ENCODE data around the gene UCHL5. TPM values are rescaled to one million over a fixed set of nuclear protein-coding genes. Genes with fewer than 3 reads are reported as not detected.

UCHL5 gene
- total and polyA plus RNA-seq, 2 donors (not counting 3 experiments of a cell fraction or from before 2014, with no cell fraction given) = 9.8 to 45.6 TPM

Small RNAs within 50 kb of the gene (small RNA-seq; reads per million reads assigned to genes)
- gene SCARNA18B (ENCODE audit: insufficient read depth, insufficient read length, low read depth, low replicate concordance) = 2.4 reads per million, percentile 8 among the genes with 10 or more reads in this experiment

Other genes starting within 250 kb of the UCHL5 start
- 60.3 and 61.8 TPM in 2 replicates for gene RO60, start 252 bp upstream of the UCHL5 start, total RNA-seq
- 10.9 and 11.1 TPM in 2 replicates for gene RO60, start 252 bp upstream of the UCHL5 start, polyA plus RNA-seq
- gene GLRX2, start 46.1 kb upstream of the UCHL5 start, total RNA-seq = 21.5 and 22.2 TPM in 2 replicates
- gene GLRX2, start 46.1 kb upstream of the UCHL5 start, polyA plus RNA-seq = 8.1 and 13.1 TPM in 2 replicates
- gene CDC73, start 62.7 kb upstream of the UCHL5 start, total RNA-seq = 55.3 and 55.8 TPM in 2 replicates
- 5.7 and 9.9 TPM in 2 replicates for gene CDC73, start 62.7 kb upstream of the UCHL5 start, polyA plus RNA-seq
- gene B3GALT2, start 127.3 kb upstream of the UCHL5 start, total RNA-seq = not detected in 2 replicates
- gene B3GALT2, start 127.3 kb upstream of the UCHL5 start, polyA plus RNA-seq = not detected in 2 replicates

All from endothelial cell of umbilical vein (primary cell).